Cortex of kidney (tissue), 1 donor: Measurements from ENCODE around the gene LIPA.

ENCODE experiments used
- DNase-seq: peaks from one replicate; lab custom pipeline; 2025; lab: John Stamatoyannopoulos, UW

LIPA gene

GRCh38 chr10:89240519-89240918 lies 11.1 kb downstream of the LIPA start:
- DNase-seq = no peak

- DNase-seq = no peak
These were observed 12.5 kb downstream of the LIPA start for GRCh38 chr10:89238956-89239644.

- DNase-seq = no peak
These were observed 13.7 kb downstream of the LIPA start for GRCh38 chr10:89237849-89238248.

- DNase-seq = no peak
These were observed 15.3 kb downstream of the LIPA start for GRCh38 chr10:89236226-89236797.

- DNase-seq = no peak
These were observed 16.3 kb downstream of the LIPA start for GRCh38 chr10:89235073-89235798.

GRCh38 chr10:89233033-89233432 lies 18.5 kb downstream of the LIPA start:
- DNase-seq = no peak

- DNase-seq = no peak
These were observed 22.6 kb downstream of the LIPA start for GRCh38 chr10:89228962-89229361.

GRCh38 chr10:89228146-89228545 lies 23.4 kb downstream of the LIPA start:
- DNase-seq = no peak

GRCh38 chr10:89226891-89227290 lies 24.7 kb downstream of the LIPA start:
- DNase-seq = no peak

- DNase-seq = no peak
These were observed 26.7 kb downstream of the LIPA start for GRCh38 chr10:89224739-89225443.

GRCh38 chr10:89221919-89222318 lies 29.7 kb downstream of the LIPA start:
- DNase-seq = no peak

- no peak for DNase-seq
These were observed 31.9 kb downstream of the LIPA start for GRCh38 chr10:89219513-89220218.

- DNase-seq = no peak
These were observed 34.3 kb downstream of the LIPA start for GRCh38 chr10:89217057-89217990.

- no peak for DNase-seq
These were observed 35.5 kb downstream of the LIPA start for GRCh38 chr10:89216056-89216455.

- no peak for DNase-seq
These were observed 36.1 kb downstream of the LIPA start for GRCh38 chr10:89215511-89215910.

GRCh38 chr10:89214566-89215165 lies 36.9 kb downstream of the LIPA start:
- no peak for DNase-seq

GRCh38 chr10:89213191-89213808 lies 38.3 kb downstream of the LIPA start:
- DNase-seq = no peak

- DNase-seq = no peak
These were observed 40.7 kb downstream of the LIPA start for GRCh38 chr10:89210794-89211425.

- DNase-seq = no peak
These were observed 41.9 kb downstream of the LIPA start for GRCh38 chr10:89209718-89210117.
